Measurements from ENCODE around the gene DCDC1.
"Not testable (repeated sequence)": the region's sequence is repeated elsewhere in the genome, so short reads cannot be mapped to it uniquely, and the experiment has no call there.

Gene DCDC1

GRCh38 chr11:30990625-30991296, 378.8 kb downstream of the DCDC1 start:
- H3K27me3 Mint-ChIP-seq = no peaks in the 10 kb centered on the region
- no peak for DNase-seq (ENCODE audit: low spot score in 2 of 2)
- ATAC-seq (replicated peaks; ENCODE audit: extremely low read depth, poor library complexity, severe bottlenecking) = no peak
- no peaks in the 10 kb centered on the region for H3K4me1 Mint-ChIP-seq
- H3K36me3 Mint-ChIP-seq (ENCODE audit: insufficient read depth) = no peaks in the 10 kb centered on the region
- peaks cover 5% of the 10 kb centered on the region for H3K9me3 Mint-ChIP-seq
- no peak overlapping the region for H3K27ac Mint-ChIP-seq (ENCODE audit: low read depth)
- no peak overlapping the region for H3K4me3 Mint-ChIP-seq

- Mint-ChIP-seq H3K4me1 (no peaks in the 10 kb centered on the region), H3K4me3 (no peak overlapping the region), H3K27me3 (no peaks in the 10 kb centered on the region), H3K27ac (ENCODE audit: low read depth) (no peak overlapping the region), H3K36me3 (ENCODE audit: insufficient read depth) (no peaks in the 10 kb centered on the region), H3K9me3 (peaks cover 5% of the 10 kb centered on the region)
- DNase-seq (ENCODE audit: low spot score in 2 of 2) (no peak), ATAC-seq (replicated peaks; ENCODE audit: extremely low read depth, poor library complexity, severe bottlenecking) (no peak)
These were observed 381.7 kb downstream of the DCDC1 start for GRCh38 chr11:30987819-30988218.

GRCh38 chr11:30985536-30985935, 384.0 kb downstream of the DCDC1 start:
- H3K27me3 Mint-ChIP-seq = no peaks in the 10 kb centered on the region
- no peak overlapping the region for H3K4me3 Mint-ChIP-seq
- no peaks in the 10 kb centered on the region for H3K36me3 Mint-ChIP-seq (ENCODE audit: insufficient read depth)
- H3K4me1 Mint-ChIP-seq = no peaks in the 10 kb centered on the region
- DNase-seq (ENCODE audit: low spot score in 2 of 2) = no peak
- ATAC-seq (replicated peaks; ENCODE audit: extremely low read depth, poor library complexity, severe bottlenecking) = no peak
- peaks cover 5% of the 10 kb centered on the region for H3K9me3 Mint-ChIP-seq
- no peak overlapping the region for H3K27ac Mint-ChIP-seq (ENCODE audit: low read depth)

- H3K36me3 Mint-ChIP-seq (ENCODE audit: insufficient read depth) = no peaks in the 10 kb centered on the region
- DNase-seq (ENCODE audit: low spot score in 2 of 2) (no peak), ATAC-seq (replicated peaks; ENCODE audit: extremely low read depth, poor library complexity, severe bottlenecking) (no peak)
- peaks cover 5% of the 10 kb centered on the region for H3K9me3 Mint-ChIP-seq
- no peaks in the 10 kb centered on the region for H3K4me1 Mint-ChIP-seq
- H3K27me3 Mint-ChIP-seq = no peaks in the 10 kb centered on the region
- no peak overlapping the region for H3K27ac Mint-ChIP-seq (ENCODE audit: low read depth)
- H3K4me3 Mint-ChIP-seq = no peak overlapping the region
These were observed 384.7 kb downstream of the DCDC1 start for GRCh38 chr11:30984827-30985226.

GRCh38 chr11:30984442-30984816, 385.1 kb downstream of the DCDC1 start:
- Mint-ChIP-seq H3K36me3 (ENCODE audit: insufficient read depth) (no peaks in the 10 kb centered on the region), H3K27ac (ENCODE audit: low read depth) (no peak overlapping the region), H3K4me3 (no peak overlapping the region), H3K27me3 (no peaks in the 10 kb centered on the region), H3K4me1 (no peaks in the 10 kb centered on the region), H3K9me3 (peaks cover 5% of the 10 kb centered on the region)
- DNase-seq (ENCODE audit: low spot score in 2 of 2) (no peak), ATAC-seq (replicated peaks; ENCODE audit: extremely low read depth, poor library complexity, severe bottlenecking) (no peak)

- Mint-ChIP-seq H3K27me3 (no peaks in the 10 kb centered on the region), H3K4me3 (no peak overlapping the region), H3K9me3 (peaks cover 5% of the 10 kb centered on the region), H3K27ac (ENCODE audit: low read depth) (no peak overlapping the region), H3K4me1 (no peaks in the 10 kb centered on the region), H3K36me3 (ENCODE audit: insufficient read depth) (no peaks in the 10 kb centered on the region)
- ATAC-seq (replicated peaks; ENCODE audit: extremely low read depth, poor library complexity, severe bottlenecking) = no peak
- no peak for DNase-seq (ENCODE audit: low spot score in 2 of 2)
These were observed 385.6 kb downstream of the DCDC1 start for GRCh38 chr11:30983776-30984441.

GRCh38 chr11:30983143-30983542, 386.4 kb downstream of the DCDC1 start:
- no peak for DNase-seq (ENCODE audit: low spot score in 2 of 2)

DNA sequence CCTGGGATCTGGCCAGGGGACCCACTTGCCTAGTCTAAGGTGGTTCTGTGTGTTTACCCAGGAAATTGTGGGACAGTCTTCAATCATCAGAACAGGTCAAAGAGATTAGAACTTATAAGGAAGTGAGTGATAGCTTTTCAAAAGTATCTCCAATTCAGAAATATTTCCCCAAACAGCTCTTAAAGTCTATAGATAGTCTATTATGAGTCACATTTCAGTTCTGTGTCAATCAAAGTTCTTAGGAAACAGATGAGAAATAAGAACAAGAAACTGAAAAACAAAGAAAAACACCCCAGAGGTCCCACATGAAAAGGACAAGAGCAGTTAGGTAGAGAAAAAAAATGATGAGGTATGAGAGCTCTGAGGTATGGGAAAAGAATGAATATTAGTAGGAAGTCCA, 402.0 kb downstream of the DCDC1 start:
- ATAC-seq (replicated peaks; ENCODE audit: extremely low read depth, poor library complexity, severe bottlenecking) (no peak), DNase-seq (ENCODE audit: low spot score in 2 of 2) (no peak)
- no peaks in the 10 kb centered on the region for H3K4me1 Mint-ChIP-seq
- H3K4me3 Mint-ChIP-seq = no peak overlapping the region
- peaks cover 12% of the 10 kb centered on the region for H3K9me3 Mint-ChIP-seq
- no peaks in the 10 kb centered on the region for H3K36me3 Mint-ChIP-seq (ENCODE audit: insufficient read depth)
- no peak overlapping the region for H3K27ac Mint-ChIP-seq (ENCODE audit: low read depth)
- H3K27me3 Mint-ChIP-seq = no peaks in the 10 kb centered on the region

More at GRCh38 chr11:30983143-30983542, 386.4 kb downstream of the DCDC1 start:
- Mint-ChIP-seq H3K4me1 (no peaks in the 10 kb centered on the region), H3K27me3 (no peaks in the 10 kb centered on the region), H3K36me3 (ENCODE audit: insufficient read depth) (no peaks in the 10 kb centered on the region), H3K9me3 (peaks cover 5% of the 10 kb centered on the region), H3K27ac (ENCODE audit: low read depth) (no peak overlapping the region), H3K4me3 (no peak overlapping the region)
- ATAC-seq (replicated peaks; ENCODE audit: extremely low read depth, poor library complexity, severe bottlenecking) = no peak

GRCh38 chr11:30960387-30960992, 409.0 kb downstream of the DCDC1 start:
- H3K36me3 Mint-ChIP-seq (ENCODE audit: insufficient read depth) = no peaks in the 10 kb centered on the region
- H3K27ac Mint-ChIP-seq (ENCODE audit: low read depth) = no peak overlapping the region
- no peaks in the 10 kb centered on the region for H3K4me1 Mint-ChIP-seq
- ATAC-seq (replicated peaks; ENCODE audit: extremely low read depth, poor library complexity, severe bottlenecking) (no peak), DNase-seq (ENCODE audit: low spot score in 2 of 2) (no peak)
- H3K9me3 Mint-ChIP-seq = peaks cover 13% of the 10 kb centered on the region
- H3K4me3 Mint-ChIP-seq = no peak overlapping the region
- no peaks in the 10 kb centered on the region for H3K27me3 Mint-ChIP-seq

DNA sequence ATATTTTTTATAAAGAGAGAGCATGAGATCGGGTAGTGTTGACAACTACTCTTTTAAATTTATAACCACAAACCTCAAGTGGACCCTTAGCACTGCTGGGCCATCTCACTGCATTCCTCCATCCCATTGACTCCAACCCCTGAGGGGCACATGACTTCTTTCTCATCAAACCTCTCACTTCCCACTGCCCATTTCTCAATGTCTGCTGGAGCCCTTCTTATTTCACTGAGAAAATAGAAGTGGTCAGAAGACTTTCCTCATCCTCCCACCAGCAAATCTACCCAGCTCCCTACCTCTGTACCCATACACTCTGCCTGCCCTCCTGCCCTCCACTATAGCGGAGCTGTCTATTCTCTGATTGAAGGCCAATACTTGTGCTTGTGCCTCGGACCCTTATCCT, 412.8 kb downstream of the DCDC1 start:
- DNase-seq (ENCODE audit: low spot score in 2 of 2) (no peak), ATAC-seq (replicated peaks; ENCODE audit: extremely low read depth, poor library complexity, severe bottlenecking) (no peak)
- H3K4me1 Mint-ChIP-seq = no peaks in the 10 kb centered on the region
- H3K27me3 Mint-ChIP-seq = no peaks in the 10 kb centered on the region
- H3K27ac Mint-ChIP-seq (ENCODE audit: low read depth) = no peak overlapping the region
- no peak overlapping the region for H3K4me3 Mint-ChIP-seq
- no peaks in the 10 kb centered on the region for H3K36me3 Mint-ChIP-seq (ENCODE audit: insufficient read depth)
- H3K9me3 Mint-ChIP-seq = peaks cover 18% of the 10 kb centered on the region

DNA sequence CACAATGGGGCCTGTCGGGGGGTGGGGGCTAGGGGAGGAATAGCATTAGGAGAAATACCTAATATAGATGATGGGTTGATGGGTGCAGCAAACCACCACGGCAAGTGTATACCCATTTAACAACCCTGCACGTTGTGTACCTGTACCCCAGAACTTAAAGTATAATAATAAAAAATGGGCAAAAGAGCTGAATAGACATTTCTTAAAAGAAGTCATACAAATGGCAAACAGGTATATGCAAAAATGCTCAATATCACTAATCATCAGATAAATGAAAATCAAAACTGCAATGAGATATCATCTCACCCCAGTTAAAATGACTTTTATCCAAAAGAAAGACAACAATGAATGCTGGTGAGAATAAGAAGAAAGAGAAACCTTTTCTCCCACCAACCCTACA, 419.7 kb downstream of the DCDC1 start:
- Mint-ChIP-seq H3K27ac (ENCODE audit: low read depth) (no peak overlapping the region), H3K4me1 (no peaks in the 10 kb centered on the region), H3K36me3 (ENCODE audit: insufficient read depth) (no peaks in the 10 kb centered on the region), H3K4me3 (no peak overlapping the region), H3K9me3 (peaks cover 24% of the 10 kb centered on the region), H3K27me3 (no peaks in the 10 kb centered on the region)
- no peak for ATAC-seq (replicated peaks; ENCODE audit: extremely low read depth, poor library complexity, severe bottlenecking)
- DNase-seq (ENCODE audit: low spot score in 2 of 2) = no peak

DNA sequence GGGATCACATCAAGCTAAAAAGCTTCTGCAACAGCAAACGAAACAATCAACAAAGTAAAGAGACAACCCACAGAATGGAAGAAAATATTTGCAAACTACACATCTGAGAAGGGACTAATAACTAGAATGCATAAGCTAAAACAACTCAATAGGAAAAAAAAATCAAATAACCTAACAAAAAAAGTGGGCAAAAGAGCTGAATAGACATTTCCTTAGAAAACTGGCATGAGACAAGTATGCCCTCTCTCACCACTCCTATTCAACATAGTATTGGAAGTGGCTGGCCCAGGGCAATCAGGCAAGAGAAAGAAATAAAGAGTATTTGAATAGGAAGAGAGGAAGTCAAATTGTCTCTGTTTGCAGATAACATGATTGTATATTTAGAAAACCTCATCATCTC, 421.8 kb downstream of the DCDC1 start:
- H3K27ac Mint-ChIP-seq (ENCODE audit: low read depth); H3K4me1 Mint-ChIP-seq; H3K36me3 Mint-ChIP-seq (ENCODE audit: insufficient read depth); H3K4me3 Mint-ChIP-seq; H3K27me3 Mint-ChIP-seq; ATAC-seq (replicated peaks; ENCODE audit: extremely low read depth, poor library complexity, severe bottlenecking); DNase-seq (ENCODE audit: low spot score in 2 of 2): not testable (repeated sequence)
- peaks cover 32% of the 10 kb centered on the region for H3K9me3 Mint-ChIP-seq

GRCh38 chr11:30938810-30939209, 430.7 kb downstream of the DCDC1 start:
- ATAC-seq (replicated peaks; ENCODE audit: extremely low read depth, poor library complexity, severe bottlenecking) (no peak), DNase-seq (ENCODE audit: low spot score in 2 of 2) (no peak)
- Mint-ChIP-seq H3K27me3 (no peaks in the 10 kb centered on the region), H3K4me3 (no peak overlapping the region), H3K9me3 (peaks cover 8% of the 10 kb centered on the region), H3K27ac (ENCODE audit: low read depth) (no peak overlapping the region), H3K4me1 (no peaks in the 10 kb centered on the region), H3K36me3 (ENCODE audit: insufficient read depth) (no peaks in the 10 kb centered on the region)
